Body of pancreas (tissue), 4 donors: ENCODE results near the gene NR2C2AP.

Experiments used
- POLR2A ChIP-seq, 3 donors: fragments of 450-650 bp; IDR thresholded peaks; one replicate each; pipeline ENCODE4 v1.6.1; 2016; ENCODE audit warnings: antibody characterized with exemption in 3 of 3, mild to moderate bottlenecking in 2 of 3
- TF ChIP-seq, protein P1 (sequence below), 7 experiments: fragments of 450-650 bp in 4 of 7; fragments of 200-600 bp in 3 of 7; sonication (generic) in 3 of 7; IDR thresholded peaks; one replicate each; pipeline ENCODE4 v1.5.1; 2016 to 2019; ENCODE audit warnings: antibody characterized with exemption in 7 of 7

GRCh38 chr19:19217099-19217498 lies 13.9 kb upstream of the NR2C2AP start:
- TF ChIP-seq, protein P1, sequence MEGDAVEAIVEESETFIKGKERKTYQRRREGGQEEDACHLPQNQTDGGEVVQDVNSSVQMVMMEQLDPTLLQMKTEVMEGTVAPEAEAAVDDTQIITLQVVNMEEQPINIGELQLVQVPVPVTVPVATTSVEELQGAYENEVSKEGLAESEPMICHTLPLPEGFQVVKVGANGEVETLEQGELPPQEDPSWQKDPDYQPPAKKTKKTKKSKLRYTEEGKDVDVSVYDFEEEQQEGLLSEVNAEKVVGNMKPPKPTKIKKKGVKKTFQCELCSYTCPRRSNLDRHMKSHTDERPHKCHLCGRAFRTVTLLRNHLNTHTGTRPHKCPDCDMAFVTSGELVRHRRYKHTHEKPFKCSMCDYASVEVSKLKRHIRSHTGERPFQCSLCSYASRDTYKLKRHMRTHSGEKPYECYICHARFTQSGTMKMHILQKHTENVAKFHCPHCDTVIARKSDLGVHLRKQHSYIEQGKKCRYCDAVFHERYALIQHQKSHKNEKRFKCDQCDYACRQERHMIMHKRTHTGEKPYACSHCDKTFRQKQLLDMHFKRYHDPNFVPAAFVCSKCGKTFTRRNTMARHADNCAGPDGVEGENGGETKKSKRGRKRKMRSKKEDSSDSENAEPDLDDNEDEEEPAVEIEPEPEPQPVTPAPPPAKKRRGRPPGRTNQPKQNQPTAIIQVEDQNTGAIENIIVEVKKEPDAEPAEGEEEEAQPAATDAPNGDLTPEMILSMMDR (IDR thresholded peaks at IDR 0.05) = no peak
- no peak for TF ChIP-seq POLR2A (IDR thresholded peaks at IDR 0.05)
